Body of pancreas (tissue), 4 donors: ENCODE measurements around the gene EMC6.

ENCODE experiments used
- CTCF ChIP-seq, 7 experiments: fragments of 450-650 bp in 4 of 7; fragments of 200-600 bp in 3 of 7; sonication (generic) in 3 of 7; IDR thresholded peaks; one replicate each; pipeline ENCODE4 v1.5.1; 2016 to 2019; ENCODE audit warnings: antibody characterized with exemption in 7 of 7
- POLR2A ChIP-seq, 3 donors: fragments of 450-650 bp; IDR thresholded peaks; one replicate each; pipeline ENCODE4 v1.6.1; 2016; ENCODE audit warnings: antibody characterized with exemption in 3 of 3, mild to moderate bottlenecking in 2 of 3

GRCh38 chr17:3695129-3695722 is 26.6 kb downstream of the EMC6 start:
- TF ChIP-seq POLR2A (IDR thresholded peaks at IDR 0.05) (no peak), CTCF (IDR thresholded peaks at IDR 0.05) (no peak)
